HepG2 (cell line): Measurements from ENCODE around the gene ITGB8. TPM values are rescaled to one million over a fixed set of nuclear protein-coding genes. Genes with fewer than 3 reads are reported as not detected.

ENCODE experiments used
- ATAC-seq: fragments of 200-7000 bp; cut with Tn5 transposase; 3 replicates; pipeline ENCODE4 v1.9.1; 2020; ENCODE audit warnings: mild to moderate bottlenecking, moderate library complexity
- BruUV-seq: library from RNA; stranded (reverse); fragments of 400-500 nt; replicated peaks from 2 replicates; lab custom pipeline; 2021; lab: Mats Ljungman, UMichigan
- CTCF ChIA-PET: fragments of 300-600 bp; formaldehyde crosslinking; extraction: SDS; loops from one replicate; lab custom pipeline; 2021; ENCODE audit warnings: low total read pairs, inconsistent platforms, low intra/inter-chr PET ratio; lab: Yijun Ruan, JAX
- POLR2A ChIA-PET: fragments of 350-600 bp; sonication (Branson Sonifier 250); formaldehyde crosslinking; loops from one replicate; lab custom pipeline; 2020; ENCODE audit warnings: antibody characterized with exemption, inconsistent platforms; lab: Yijun Ruan, JAX
- DNase-seq: peaks from one replicate; pipeline ENCODE4 v3.0.0-alpha.2; 2015; ENCODE audit warnings: low spot score
- FAIRE-seq: peaks from 3 replicates; lab custom pipeline; 2011; peaks lifted over from hg19 to GRCh38; lab: Jason Lieb, UNC
- H2AFZ ChIP-seq: one replicate; pipeline ENCODE4 v1.6.1; 2011; ENCODE audit warnings: low read length, inconsistent platforms
- H3K27ac ChIP-seq: fragments of 300-600 bp; 3 replicates; pipeline ENCODE4 v1.8.0; 2011; ENCODE audit warnings: mixed run types, mild to moderate bottlenecking, mixed read lengths, low read length, inconsistent platforms; ENCODE audit not compliant: insufficient read depth; ENCODE audit errors: extremely low read length
- H3K27me3 ChIP-seq, 2 experiments: fragments of 200-600 bp in 1 of 2; 2 replicates in 1 of 2; 3 replicates in 1 of 2; pipeline versions ENCODE4 v1.6.0 to v1.8.0; 2011; ENCODE audit warnings: low read length in 2 of 2, mild to moderate bottlenecking in 2 of 2, moderate library complexity in 2 of 2, inconsistent platforms in 1 of 2; ENCODE audit not compliant: insufficient read depth in 2 of 2, control insufficient read depth in 1 of 2
- H3K36me3 ChIP-seq, 2 experiments: fragments of 200-600 bp in 1 of 2; replicated peaks in 1 of 2; 2 replicates in 1 of 2; 3 replicates in 1 of 2; pipeline versions ENCODE4 v1.5.1 to v1.8.0; 2011; ENCODE audit warnings: low read length in 2 of 2, inconsistent platforms in 1 of 2; ENCODE audit not compliant: insufficient read depth in 2 of 2, control insufficient read depth in 1 of 2
- H3K4me1 ChIP-seq: 2 replicates; pipeline ENCODE4 v1.5.1; 2012; ENCODE audit warnings: low read length, inconsistent platforms; ENCODE audit not compliant: insufficient read depth
- H3K4me2 ChIP-seq: 2 replicates; pipeline ENCODE4 v1.6.0; 2011; ENCODE audit warnings: low read depth, low read length, inconsistent platforms
- H3K4me3 ChIP-seq, 3 experiments: fragments of 200-600 bp in 1 of 3; sonication (generic), shearing (Covaris generic) in 1 of 3; replicated peaks in 1 of 3; 2 replicates each; pipeline ENCODE4 v1.5.1; 2011 to 2016; ENCODE audit warnings: low read length in 3 of 3, inconsistent platforms in 2 of 3, low read depth in 2 of 3, mild to moderate bottlenecking in 2 of 3, control low read depth in 1 of 3, mixed read lengths in 1 of 3; ENCODE audit not compliant: insufficient read depth in 1 of 3
- H3K79me2 ChIP-seq: one replicate; pipeline ENCODE4 v1.6.1; 2011; ENCODE audit warnings: low read length, inconsistent platforms; ENCODE audit not compliant: insufficient read depth
- H3K9ac ChIP-seq: 2 replicates; pipeline ENCODE4 v1.6.0; 2011; ENCODE audit warnings: mild to moderate bottlenecking, low read depth, low read length, inconsistent platforms; ENCODE audit not compliant: insufficient read depth
- H3K9me3 ChIP-seq: 2 replicates; pipeline ENCODE4 v1.5.1; 2012; ENCODE audit warnings: mild to moderate bottlenecking, low read length
- H4K20me1 ChIP-seq: 2 replicates; pipeline ENCODE4 v1.6.0; 2011; ENCODE audit warnings: inconsistent platforms, mild to moderate bottlenecking, low read length, moderate library complexity; ENCODE audit not compliant: insufficient read depth
- ETS1 ChIP-seq: sonication (generic); formaldehyde crosslinking; IDR thresholded peaks from 2 replicates; pipeline ENCODE4 v1.4.0; 2020; ENCODE audit warnings: missing genetic modification reagents
- MAFF ChIP-seq: IDR thresholded peaks from 2 replicates; pipeline ENCODE4 v1.6.1; 2011; ENCODE audit warnings: low read depth, low read length, improper control_type of control experiment
- MAFK ChIP-seq, 2 experiments: IDR thresholded peaks in 1 of 2; conservative IDR thresholded peaks in 1 of 2; 2 replicates each; pipeline ENCODE4 v1.6.1; 2011; ENCODE audit warnings: improper control_type of control experiment in 2 of 2, low read length in 2 of 2
- NFE2L2 ChIP-seq: fragments of 150-350 bp; IDR thresholded peaks from 2 replicates; pipeline ENCODE4 v1.6.1; 2014; ENCODE audit warnings: low read length
- U2AF1 ChIP-seq: fragments of 200-400 bp; formaldehyde crosslinking; optimal IDR thresholded peaks from 2 replicates; pipeline ENCODE3; 2017; ENCODE audit warnings: mild to moderate bottlenecking, low read depth, low read length
- ZNF710 ChIP-seq: sonication (generic); formaldehyde crosslinking; IDR thresholded peaks from 2 replicates; pipeline ENCODE4 v1.5.0; 2020; ENCODE audit warnings: mild to moderate bottlenecking, missing genetic modification reagents, borderline replicate concordance
- WGBS: methylation state at CpG from one replicate; pipeline ENCODE4 v1.1.6; 2017; ENCODE audit warnings: low lambda C conversion rate; 5-methylcytosine and 5-hydroxymethylcytosine counted together
- in situ Hi-C: cut with HindIII; loops from 2 replicates; pipeline ENCODE4 v1.10.0; 2017; ENCODE audit warnings: low pct_unique_long_range_greater_than_20kb; ENCODE audit not compliant: extremely low pct_ligation_motif_present
- intact Hi-C: fragments of 100-400 bp; cut with micrococcal nuclease; formaldehyde crosslinking; loops from one replicate; pipeline ENCODE4 v1.10.0; 2022; ENCODE audit not compliant: unreplicated experiment
- polyA plus RNA-seq, 8 experiments: library from polyadenylated mRNA; depleted of rRNA in 3 of 8; stranded (reverse) in 7 of 8; unstranded in 1 of 8; fragments of >200 nt; fragmentation: Illumina TruSeq in 4 of 8; extraction: Trizol in 4 of 8; gene quantifications; 2 replicates each; pipeline versions ENCODE4 v1.2.1 to v1.2.3, GENCODE V29; 2011 to 2016; ENCODE audit warnings: low read depth in 4 of 8, missing spikeins in 1 of 8, mixed read lengths in 1 of 8; ENCODE audit not compliant: insufficient read depth in 1 of 8
- total RNA-seq, 5 experiments: library from RNA; depleted of rRNA; stranded (reverse); fragments of >200 nt; fragmentation: Illumina TruSeq; extraction: Trizol; gene quantifications; 2 replicates each; pipeline ENCODE4 v1.2.3, GENCODE V29; 2016; ENCODE audit warnings: low read depth in 1 of 5

ITGB8 gene
- total and polyA plus RNA-seq, 2 of the 13 experiments (the other 11 are each of a cell fraction or from before 2014, with no cell fraction given), result 0.01 TPM; not detected in 1

- Histone ChIP-seq H3K4me1 (no peaks in the 10 kb centered on the region), H3K4me3 (no peak overlapping the region), H3K9me3 (no peaks in the 10 kb centered on the region), H3K27ac (no peak overlapping the region), H3K36me3 (no peaks in the 10 kb centered on the region), H3K27me3 (no peaks in the 10 kb centered on the region), H2AFZ (no peak overlapping the region), H3K9ac (no peak overlapping the region), H3K79me2 (no peaks in the 10 kb centered on the region), H3K4me2 (no peak overlapping the region), H4K20me1 (no peaks in the 10 kb centered on the region)
- intact Hi-C loops (no loop called here), in situ Hi-C loops (no loop called here)
- DNase-seq (no peak), ATAC-seq (no peak), FAIRE-seq (no peak)
- TF ChIP-seq MAFF (peak; percentile 99), U2AF1 (no peak), MAFK (conservative IDR thresholded peaks at IDR 0.05 in 1 of 2, IDR thresholded peaks at IDR 0.05 in 1 of 2; ENCODE audit: low read length in 2 of 2) (peak; percentile 96 to 99), ZNF710 (CRISPR knock-in tag) (no peak), ETS1 (no peak), NFE2L2 (peak; percentile 26; the same call in 1 of the 2 replicates)
- 2% methylated on average over 1 of the region's 1 CpG for WGBS
- ChIA-PET POLR2A (no interaction called here), CTCF (no interaction called here)
- BruUV-seq, result no TSS peak
Measured at GRCh38 chr7:20350996-20351692, 20.4 kb downstream of the ITGB8 start.
